ENCODE measurements around the gene TIAL1. TPM values are rescaled to one million over a fixed set of nuclear protein-coding genes. Genes with fewer than 3 reads are reported as not detected.

Gene TIAL1
- total and polyA plus RNA-seq, 2 donors (not counting 3 experiments of a cell fraction or from before 2014, with no cell fraction given) = 57.7 to 150 TPM

GRCh38 chr10:119614686-119615085 lies 17.9 kb upstream of the TIAL1 start:
- Histone ChIP-seq H3K36me3 (ENCODE audit: control insufficient read depth in 2 of 2, extremely low read depth in 1 of 2, insufficient read depth in 2 of 2, low read length in 2 of 2) (no peaks in the 10 kb centered on the region), H3K79me2 (ENCODE audit: control insufficient read depth, insufficient read depth, low read length) (no peaks in the 10 kb centered on the region), H2AFZ (ENCODE audit: low read depth, low read length) (no peak overlapping the region), H3K9me3 (replicated peaks; ENCODE audit: control insufficient read depth, insufficient read depth, low read length) (no peaks in the 10 kb centered on the region), H3K27me3 (ENCODE audit: control insufficient read depth in 2 of 2, insufficient read depth in 2 of 2, low read length in 2 of 2) (no peaks in the 10 kb centered on the region), H3K4me1 (ENCODE audit: control insufficient read depth, extremely low read depth, insufficient read depth, low read length) (no peaks in the 10 kb centered on the region), H3K4me2 (ENCODE audit: insufficient read depth, low read length) (no peak overlapping the region), H3K9me1 (replicated peaks; ENCODE audit: control insufficient read depth, extremely low read depth, insufficient read depth, low read length) (no peaks in the 10 kb centered on the region), H4K20me1 (replicated peaks; ENCODE audit: control insufficient read depth, extremely low read depth, insufficient read depth, low read length) (no peaks in the 10 kb centered on the region), H3K27ac (ENCODE audit: insufficient read depth, low read depth, low read length) (no peak overlapping the region), H3K9ac (replicated peaks; ENCODE audit: extremely low read depth, insufficient read depth, low read length) (no peak overlapping the region), H3K4me3 (replicated peaks in 1 of 3; ENCODE audit: insufficient read depth in 1 of 3, low read depth in 1 of 3, low read length in 3 of 3) (no peak overlapping the region)
- POLR2A ChIA-PET = no interaction called here
- FAIRE-seq = no peak
- dilution Hi-C loops (cut with MboI; ENCODE audit: extremely low pct_ligation_motif_present, low sequenced_read_pairs) (no loop called here), intact Hi-C loops (cut with micrococcal nuclease) (no loop called here)
- no peak for TF ChIP-seq POLR2A (IDR thresholded peaks at IDR 0.05; ENCODE audit: low read depth, low read length)
- TF ChIP-seq JUN (IDR thresholded peaks at IDR 0.05; ENCODE audit: borderline replicate concordance, insufficient read depth, insufficient read length, low read depth) = no peak
- no peak for TF ChIP-seq EZH2 (IDR thresholded peaks at IDR 0.05; ENCODE audit: borderline replicate concordance, low read depth, low read length, severe bottlenecking)
- TF ChIP-seq CTCF (IDR thresholded peaks at IDR 0.05; ENCODE audit: extremely low read depth in 1 of 2, insufficient read depth in 1 of 2, low read depth in 1 of 2, low read length in 2 of 2) = no peak
- no peak for TF ChIP-seq POLR2AphosphoS5 (IDR thresholded peaks at IDR 0.05; ENCODE audit: insufficient read depth, low read depth, low read length)
- no peak for TF ChIP-seq GATA2 (IDR thresholded peaks at IDR 0.05; ENCODE audit: insufficient read depth, insufficient read length, low read depth, low read length)
- DNase-seq (ENCODE audit: low read depth, low spot score) = no peak
- BruUV-seq (replicated peaks) = no TSS peak
- CTCF ChIA-PET = interaction anchor here (1.2 to 2.4 kb wide), 2 partner anchors 12 to 14 kb away, joined by 4 to 10 read pairs; no protein-coding TSS in a partner anchor

GRCh38 chr10:119613741-119614140 lies 17.0 kb upstream of the TIAL1 start:
- H3K36me3 ChIP-seq (ENCODE audit: control insufficient read depth in 2 of 2, extremely low read depth in 1 of 2, insufficient read depth in 2 of 2, low read length in 2 of 2) = no peaks in the 10 kb centered on the region
- DNase-seq (ENCODE audit: low read depth, low spot score) (no peak), FAIRE-seq (no peak)
- H3K4me3 ChIP-seq (replicated peaks in 1 of 3; ENCODE audit: insufficient read depth in 1 of 3, low read depth in 1 of 3, low read length in 3 of 3) = no peak overlapping the region
- no peak overlapping the region for H3K27ac ChIP-seq (ENCODE audit: insufficient read depth, low read depth, low read length)
- ChIA-PET POLR2A (no interaction called here), CTCF (interaction anchor here (1.2 to 2.4 kb wide), 2 partner anchors 11 to 13 kb away, joined by 4 to 10 read pairs; no protein-coding TSS in a partner anchor)
- H3K79me2 ChIP-seq (ENCODE audit: control insufficient read depth, insufficient read depth, low read length) = no peaks in the 10 kb centered on the region
- H3K4me2 ChIP-seq (ENCODE audit: insufficient read depth, low read length) = no peak overlapping the region
- TF ChIP-seq MAX (IDR thresholded peaks at IDR 0.05; ENCODE audit: insufficient read depth, insufficient read length) (no peak), CTCF (IDR thresholded peaks at IDR 0.05; ENCODE audit: extremely low read depth in 1 of 2, insufficient read depth in 1 of 2, low read depth in 1 of 2, low read length in 2 of 2) (no peak), POLR2A (IDR thresholded peaks at IDR 0.05; ENCODE audit: low read depth, low read length) (no peak), JUN (IDR thresholded peaks at IDR 0.05; ENCODE audit: borderline replicate concordance, insufficient read depth, insufficient read length, low read depth) (no peak), POLR2AphosphoS5 (IDR thresholded peaks at IDR 0.05; ENCODE audit: insufficient read depth, low read depth, low read length) (no peak), EZH2 (IDR thresholded peaks at IDR 0.05; ENCODE audit: borderline replicate concordance, low read depth, low read length, severe bottlenecking) (no peak), GATA2 (IDR thresholded peaks at IDR 0.05; ENCODE audit: insufficient read depth, insufficient read length, low read depth, low read length) (no peak), MYC (IDR thresholded peaks at IDR 0.05; ENCODE audit: low read depth, low read length) (no peak)
- no peaks in the 10 kb centered on the region for H3K27me3 ChIP-seq (ENCODE audit: control insufficient read depth in 2 of 2, insufficient read depth in 2 of 2, low read length in 2 of 2)
- H3K4me1 ChIP-seq (ENCODE audit: control insufficient read depth, extremely low read depth, insufficient read depth, low read length) = no peaks in the 10 kb centered on the region
- BruUV-seq (replicated peaks) = no TSS peak
- H3K9ac ChIP-seq (replicated peaks; ENCODE audit: extremely low read depth, insufficient read depth, low read length) = no peak overlapping the region
- dilution Hi-C loops (cut with MboI; ENCODE audit: extremely low pct_ligation_motif_present, low sequenced_read_pairs) (no loop called here), intact Hi-C loops (cut with micrococcal nuclease) (no loop called here)
- H4K20me1 ChIP-seq (replicated peaks; ENCODE audit: control insufficient read depth, extremely low read depth, insufficient read depth, low read length) = no peaks in the 10 kb centered on the region
- no peaks in the 10 kb centered on the region for H3K9me3 ChIP-seq (replicated peaks; ENCODE audit: control insufficient read depth, insufficient read depth, low read length)
- H3K9me1 ChIP-seq (replicated peaks; ENCODE audit: control insufficient read depth, extremely low read depth, insufficient read depth, low read length) = no peaks in the 10 kb centered on the region
- no peak overlapping the region for H2AFZ ChIP-seq (ENCODE audit: low read depth, low read length)

Measured in endothelial cell of umbilical vein (primary cell).